Liver (tissue), 9 donors: ENCODE data around the gene ODAD2. TPM values are rescaled to one million over a fixed set of nuclear protein-coding genes. Genes with fewer than 3 reads are reported as not detected.

Experiments
- DNase-seq: peaks from one replicate; pipeline ENCODE4 v3.0.0-alpha.2; 2017; ENCODE audit warnings: low spot score
- H3K27ac ChIP-seq, 2 donors: one replicate each; pipeline ENCODE4 v1.7.0; 2013; ENCODE audit warnings: inconsistent platforms in 2 of 2, low read length in 2 of 2, control low read depth in 1 of 2, low read depth in 1 of 2, mild to moderate bottlenecking in 1 of 2
- H3K27me3 ChIP-seq, 4 donors: one replicate each; pipeline versions ENCODE4 v1.6.1 to v1.7.0; 2013; ENCODE audit warnings: low read length in 3 of 4, inconsistent platforms in 1 of 4, mild to moderate bottlenecking in 1 of 4, moderate library complexity in 1 of 4; ENCODE audit not compliant: control insufficient read depth in 4 of 4, insufficient read depth in 4 of 4
- H3K36me3 ChIP-seq, 4 donors: one replicate each; pipeline versions ENCODE4 v1.6.1 to v1.7.0; 2013; ENCODE audit warnings: low read length in 3 of 4, mild to moderate bottlenecking in 3 of 4, low read depth in 1 of 4, moderate library complexity in 1 of 4; ENCODE audit not compliant: control insufficient read depth in 4 of 4, insufficient read depth in 3 of 4
- H3K4me1 ChIP-seq, 4 donors: one replicate each; pipeline versions ENCODE4 v1.6.1 to v1.7.0; 2013; ENCODE audit warnings: low read length in 3 of 4, mild to moderate bottlenecking in 3 of 4, moderate library complexity in 1 of 4; ENCODE audit not compliant: control insufficient read depth in 4 of 4, insufficient read depth in 4 of 4
- H3K4me3 ChIP-seq, 3 donors: one replicate each; pipeline versions ENCODE4 v1.6.1 to v1.7.0; 2013; ENCODE audit warnings: low read length in 3 of 3, control low read depth in 1 of 3, low read depth in 1 of 3, mild to moderate bottlenecking in 1 of 3
- H3K9ac ChIP-seq, 2 donors: one replicate each; pipeline ENCODE4 v1.7.0; 2013; ENCODE audit warnings: low read length in 2 of 2, mild to moderate bottlenecking in 2 of 2, moderate library complexity in 2 of 2, control low read depth in 1 of 2, low read depth in 1 of 2
- H3K9me3 ChIP-seq, 4 donors: one replicate each; pipeline versions ENCODE4 v1.6.1 to v1.7.0; 2013; ENCODE audit warnings: low read length in 3 of 4; ENCODE audit not compliant: control insufficient read depth in 4 of 4
- CTCF ChIP-seq: fragments of 150-350 bp; IDR thresholded peaks from 2 replicates; pipeline ENCODE4 v1.5.1; 2017; ENCODE audit warnings: improper control_type of control experiment, low read depth, low read length; ENCODE audit not compliant: missing input control
- EGR1 ChIP-seq, 2 donors: IDR thresholded peaks; 2 replicates each; pipeline ENCODE4 v1.6.1; 2016 to 2018; ENCODE audit warnings: antibody characterized with exemption in 2 of 2, low read depth in 2 of 2
- FOXA1 ChIP-seq: IDR thresholded peaks from 2 replicates; pipeline ENCODE4 v1.6.1; 2016; ENCODE audit warnings: antibody characterized with exemption
- FOXA2 ChIP-seq: IDR thresholded peaks from 2 replicates; pipeline ENCODE4 v1.6.1; 2016; ENCODE audit warnings: antibody characterized with exemption
- HNF4A ChIP-seq, 2 donors: conservative IDR thresholded peaks; 2 replicates each; pipeline ENCODE4 v1.6.1; 2016; ENCODE audit warnings: antibody characterized with exemption in 2 of 2, mild to moderate bottlenecking in 2 of 2
- HNF4G ChIP-seq: IDR thresholded peaks from 2 replicates; pipeline ENCODE4 v1.6.1; 2016; ENCODE audit warnings: antibody characterized with exemption
- JUND ChIP-seq, 2 donors: IDR thresholded peaks; 2 replicates each; pipeline ENCODE4 v1.6.1; 2016; ENCODE audit warnings: antibody characterized with exemption in 2 of 2
- MAX ChIP-seq: IDR thresholded peaks from 2 replicates; pipeline ENCODE4 v1.6.1; 2016; ENCODE audit warnings: antibody characterized with exemption
- NR2F2 ChIP-seq: IDR thresholded peaks from 2 replicates; pipeline ENCODE4 v1.6.1; 2016; ENCODE audit warnings: antibody characterized with exemption
- RAD21 ChIP-seq, 2 donors: IDR thresholded peaks; 2 replicates each; pipeline ENCODE4 v1.6.1; 2016; ENCODE audit warnings: antibody characterized with exemption in 2 of 2, mild to moderate bottlenecking in 2 of 2
- REST ChIP-seq: IDR thresholded peaks from 2 replicates; pipeline ENCODE4 v1.6.1; 2016; ENCODE audit warnings: antibody characterized with exemption, mild to moderate bottlenecking
- SP1 ChIP-seq: IDR thresholded peaks from 2 replicates; pipeline ENCODE4 v1.6.1; 2018; ENCODE audit warnings: antibody characterized with exemption, mild to moderate bottlenecking
- TAF1 ChIP-seq: conservative IDR thresholded peaks from 2 replicates; pipeline ENCODE4 v1.6.1; 2016; ENCODE audit warnings: antibody characterized with exemption, mild to moderate bottlenecking
- YY1 ChIP-seq: IDR thresholded peaks from 2 replicates; pipeline ENCODE4 v1.6.1; 2016; ENCODE audit warnings: antibody characterized with exemption, mild to moderate bottlenecking
- ZBTB33 ChIP-seq: IDR thresholded peaks from 2 replicates; pipeline ENCODE4 v1.6.1; 2016; ENCODE audit warnings: antibody characterized with exemption
- WGBS: extraction: QIAGEN DNeasy Blood & Tissue Kit; methylation state at CpG from one replicate; pipeline ENCODE4 v1.1.7; 2013; 5-methylcytosine and 5-hydroxymethylcytosine counted together
- polyA plus RNA-seq, 2 donors: library from polyadenylated mRNA; stranded (reverse) in 1 of 2; unstranded in 1 of 2; fragments of 200-250 nt in 1 of 2; fragments of >200 nt in 1 of 2; fragmentation: Nextera tagmentation in 1 of 2; extraction: Ambion mirVana in 1 of 2; gene quantifications; one replicate each; pipeline versions ENCODE4 v1.2.1 to v1.2.3, GENCODE V29; 2013 to 2015
- total RNA-seq, 2 donors: library from RNA; depleted of rRNA; stranded (reverse); fragments of >200 nt; gene quantifications; one replicate each; pipeline ENCODE4 v1.2.3, GENCODE V29; 2014
- donor health status: healthy.
- donor health status: healthy.
- donor health status: healthy.
- donor health status: healthy.
- donor health status: healthy.

Gene ODAD2
- total and polyA plus RNA-seq, 4 donors = 0.14 to 0.84 (median 0.38) TPM

- WGBS = 82% methylated on average over 3 of the region's 3 CpGs
- DNase-seq = no peak
- Histone ChIP-seq H3K36me3 (no peaks in the 10 kb centered on the region), H3K4me3 (no peak overlapping the region), H3K9me3 (no peaks in the 10 kb centered on the region), H3K27me3 (no peaks in the 10 kb centered on the region), H3K9ac (no peak overlapping the region), H3K27ac (no peak overlapping the region), H3K4me1 (no peaks in the 10 kb centered on the region)
- TF ChIP-seq ZBTB33 = no peak
These were observed 37.7 kb upstream of the ODAD2 start for GRCh38 chr10:28036587-28036986.

GRCh38 chr10:28020993-28021982 lies 22.4 kb upstream of the ODAD2 start:
- no peak overlapping the region for H3K9ac ChIP-seq
- no peaks in the 10 kb centered on the region for H3K9me3 ChIP-seq
- DNase-seq = no peak
- H3K27me3 ChIP-seq = no peaks in the 10 kb centered on the region
- no peaks in the 10 kb centered on the region for H3K36me3 ChIP-seq
- 75% methylated on average over 5 of the region's 5 CpGs for WGBS
- no peak overlapping the region for H3K27ac ChIP-seq
- no peaks in the 10 kb centered on the region for H3K4me1 ChIP-seq
- TF ChIP-seq TAF1 (no peak), FOXA1 (no peak), REST (no peak), NR2F2 (no peak), HNF4A (conservative IDR thresholded peaks at IDR 0.05) (no peak), SP1 (no peak), YY1 (no peak), FOXA2 (no peak), JUND (IDR thresholded peaks at IDR 0.05) (no peak), HNF4G (no peak), RAD21 (IDR thresholded peaks at IDR 0.05) (no peak), MAX (no peak), ZBTB33 (no peak), EGR1 (IDR thresholded peaks at IDR 0.05; ENCODE audit: low read depth in 2 of 2) (no peak), CTCF (no peak)
- no peak overlapping the region for H3K4me3 ChIP-seq
